ENCODE measurements around the gene ARHGAP32. TPM values are rescaled to one million over a fixed set of nuclear protein-coding genes. Genes with fewer than 3 reads are reported as not detected.

ARHGAP32 gene
- total and polyA plus RNA-seq, 2 experiments from 2014 or later = 4.0 to 13.0 TPM

- TF ChIP-seq, protein P1, sequence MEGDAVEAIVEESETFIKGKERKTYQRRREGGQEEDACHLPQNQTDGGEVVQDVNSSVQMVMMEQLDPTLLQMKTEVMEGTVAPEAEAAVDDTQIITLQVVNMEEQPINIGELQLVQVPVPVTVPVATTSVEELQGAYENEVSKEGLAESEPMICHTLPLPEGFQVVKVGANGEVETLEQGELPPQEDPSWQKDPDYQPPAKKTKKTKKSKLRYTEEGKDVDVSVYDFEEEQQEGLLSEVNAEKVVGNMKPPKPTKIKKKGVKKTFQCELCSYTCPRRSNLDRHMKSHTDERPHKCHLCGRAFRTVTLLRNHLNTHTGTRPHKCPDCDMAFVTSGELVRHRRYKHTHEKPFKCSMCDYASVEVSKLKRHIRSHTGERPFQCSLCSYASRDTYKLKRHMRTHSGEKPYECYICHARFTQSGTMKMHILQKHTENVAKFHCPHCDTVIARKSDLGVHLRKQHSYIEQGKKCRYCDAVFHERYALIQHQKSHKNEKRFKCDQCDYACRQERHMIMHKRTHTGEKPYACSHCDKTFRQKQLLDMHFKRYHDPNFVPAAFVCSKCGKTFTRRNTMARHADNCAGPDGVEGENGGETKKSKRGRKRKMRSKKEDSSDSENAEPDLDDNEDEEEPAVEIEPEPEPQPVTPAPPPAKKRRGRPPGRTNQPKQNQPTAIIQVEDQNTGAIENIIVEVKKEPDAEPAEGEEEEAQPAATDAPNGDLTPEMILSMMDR (IDR thresholded peaks at IDR 0.05; ENCODE audit: low read depth, low read length) = no peak
- Histone ChIP-seq H3K4me3 (no peak overlapping the region), H3K36me3 (no peaks in the 10 kb centered on the region), H3K27ac (no peak overlapping the region), H3K27me3 (no peaks in the 10 kb centered on the region), H3K4me1 (ENCODE audit: low read depth) (peaks cover 54% of the 10 kb centered on the region), H3K9me3 (ENCODE audit: low read depth) (no peaks in the 10 kb centered on the region)
- no peak for DNase-seq (ENCODE audit: low read depth in 1 of 2, low spot score in 1 of 2)
These were observed 257.2 kb downstream of the ARHGAP32 start for GRCh38 chr11:128934926-128935325.

GRCh38 chr11:128934351-128934750 is 257.8 kb downstream of the ARHGAP32 start:
- Histone ChIP-seq H3K9me3 (ENCODE audit: low read depth) (no peaks in the 10 kb centered on the region), H3K4me1 (ENCODE audit: low read depth) (peaks cover 56% of the 10 kb centered on the region), H3K4me3 (no peak overlapping the region), H3K27ac (peak overlapping the region; percentile 71), H3K36me3 (no peaks in the 10 kb centered on the region), H3K27me3 (no peaks in the 10 kb centered on the region)
- TF ChIP-seq, protein P1 (IDR thresholded peaks at IDR 0.05; ENCODE audit: low read depth, low read length) = no peak
- DNase-seq (ENCODE audit: low read depth in 1 of 2, low spot score in 1 of 2) = no peak

GRCh38 chr11:128933481-128934178 is 258.5 kb downstream of the ARHGAP32 start:
- no peaks in the 10 kb centered on the region for H3K36me3 ChIP-seq
- peak in 1 of 2 donors; percentile 66 for DNase-seq (ENCODE audit: low read depth in 1 of 2, low spot score in 1 of 2)
- H3K27me3 ChIP-seq = no peaks in the 10 kb centered on the region
- H3K9me3 ChIP-seq (ENCODE audit: low read depth) = no peaks in the 10 kb centered on the region
- H3K4me3 ChIP-seq = no peak overlapping the region
- peak overlapping the region; percentile 71 for H3K27ac ChIP-seq
- TF ChIP-seq, protein P1 (IDR thresholded peaks at IDR 0.05; ENCODE audit: low read depth, low read length) = no peak
- H3K4me1 ChIP-seq (ENCODE audit: low read depth) = peaks cover 56% of the 10 kb centered on the region

DNA sequence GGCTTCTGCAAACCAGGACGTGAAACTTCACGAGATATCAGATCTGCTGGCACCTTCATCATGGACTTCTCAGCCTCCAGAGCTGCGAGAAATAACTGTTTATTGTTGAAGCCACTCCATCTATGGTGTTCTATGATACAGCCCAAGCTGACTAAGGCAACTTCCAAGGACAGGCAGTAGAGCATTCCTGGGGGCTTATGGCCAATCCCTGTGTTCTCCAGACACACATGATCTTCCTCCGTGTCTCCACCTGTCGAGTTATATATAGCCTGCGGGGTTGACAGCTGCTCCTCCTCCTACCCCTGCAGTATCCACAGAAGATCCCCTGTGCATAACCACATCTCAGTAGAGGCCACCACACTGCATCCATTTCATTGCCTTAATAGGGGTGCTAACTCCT is 260.5 kb downstream of the ARHGAP32 start:
- peak overlapping the region; percentile 70 for H3K27ac ChIP-seq
- DNase-seq (ENCODE audit: low read depth in 1 of 2, low spot score in 1 of 2) = peak in 1 of 2 donors; percentile 48
- H3K4me3 ChIP-seq = no peak overlapping the region
- H3K27me3 ChIP-seq = peaks cover 7% of the 10 kb centered on the region
- TF ChIP-seq, protein P1 (IDR thresholded peaks at IDR 0.05; ENCODE audit: low read depth, low read length) = no peak
- H3K9me3 ChIP-seq (ENCODE audit: low read depth) = no peaks in the 10 kb centered on the region
- H3K36me3 ChIP-seq = no peaks in the 10 kb centered on the region
- peaks cover 53% of the 10 kb centered on the region for H3K4me1 ChIP-seq (ENCODE audit: low read depth)

- DNase-seq (ENCODE audit: low read depth in 1 of 2, low spot score in 1 of 2) = no peak
- Histone ChIP-seq H3K27me3 (peaks cover 11% of the 10 kb centered on the region), H3K4me3 (no peak overlapping the region), H3K27ac (peak overlapping the region; percentile 14), H3K36me3 (no peaks in the 10 kb centered on the region), H3K9me3 (ENCODE audit: low read depth) (no peaks in the 10 kb centered on the region), H3K4me1 (ENCODE audit: low read depth) (peaks cover 53% of the 10 kb centered on the region)
- TF ChIP-seq, protein P1 (IDR thresholded peaks at IDR 0.05; ENCODE audit: low read depth, low read length) = no peak
These were observed 261.1 kb downstream of the ARHGAP32 start for GRCh38 chr11:128931066-128931465.

Measured in cardiac muscle cell (in vitro differentiated cells and primary cell).